CD4-positive, alpha-beta T cell treated with Interleukin-21 for 1 hour (primary cell): Measurements from ENCODE around the gene ATP8B4.

Experiments
- DNase-seq: peaks from one replicate; pipeline ENCODE4 v3.0.0-alpha.2; 2020

The ATP8B4 gene

DNA sequence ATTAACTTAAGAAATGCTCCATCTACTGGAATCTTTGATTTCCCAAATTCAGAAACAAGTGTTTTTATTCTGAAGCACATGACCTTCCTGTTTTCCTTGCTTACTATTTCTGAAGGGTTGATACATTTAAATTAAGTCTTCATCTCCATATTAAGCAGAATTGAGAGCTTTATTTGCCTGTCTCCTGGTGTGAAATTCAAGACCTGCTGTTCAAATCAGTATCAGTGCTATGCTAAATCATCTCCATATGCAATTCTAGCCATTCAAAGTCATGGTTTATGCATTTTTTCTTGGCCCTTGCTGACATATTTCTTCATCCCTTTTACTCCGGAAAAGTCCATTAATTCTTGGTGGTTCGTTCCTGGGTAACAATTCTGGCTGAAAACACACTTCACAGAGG, 195.4 kb downstream of the ATP8B4 start:
- DNase-seq, result no peak

DNA sequence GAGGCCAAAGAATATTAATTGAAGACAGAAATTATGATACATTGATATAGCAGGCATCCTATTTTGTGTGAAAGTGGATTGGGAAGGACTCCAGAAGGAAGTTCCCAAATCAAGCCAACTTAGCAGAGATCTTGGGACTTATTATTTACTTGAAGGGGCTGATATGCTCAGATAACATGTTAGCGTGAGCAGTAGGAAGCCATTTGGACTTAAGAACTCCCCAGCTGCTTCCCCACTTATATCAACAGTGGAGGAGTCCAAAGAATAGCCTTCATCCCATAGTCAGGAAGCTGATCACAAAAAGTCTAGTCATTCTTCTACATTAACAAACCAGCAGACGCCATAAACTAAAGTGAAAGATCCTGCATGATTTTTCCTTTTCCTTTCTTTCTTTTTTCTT, 200.0 kb downstream of the ATP8B4 start:
- DNase-seq, result no peak

DNA sequence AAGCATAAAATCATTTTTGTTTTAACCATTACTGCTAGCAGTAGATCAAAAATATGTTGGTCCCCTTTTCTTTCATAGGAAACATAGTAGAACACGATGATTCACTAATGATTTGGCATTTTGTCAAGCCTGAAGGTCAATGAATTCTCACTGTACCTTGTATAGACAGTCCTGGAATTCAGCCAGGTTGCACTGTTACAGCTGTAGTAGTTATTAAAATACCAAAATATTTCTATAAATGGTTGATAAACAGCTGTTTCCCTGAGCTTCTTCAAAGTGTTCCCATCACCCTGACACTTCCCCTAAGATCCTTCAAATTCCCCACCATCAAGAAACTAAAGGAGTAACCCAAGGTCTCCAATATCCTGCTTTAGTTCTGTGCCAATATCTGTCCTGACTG, 200.9 kb downstream of the ATP8B4 start:
- DNase-seq, result no peak

DNA sequence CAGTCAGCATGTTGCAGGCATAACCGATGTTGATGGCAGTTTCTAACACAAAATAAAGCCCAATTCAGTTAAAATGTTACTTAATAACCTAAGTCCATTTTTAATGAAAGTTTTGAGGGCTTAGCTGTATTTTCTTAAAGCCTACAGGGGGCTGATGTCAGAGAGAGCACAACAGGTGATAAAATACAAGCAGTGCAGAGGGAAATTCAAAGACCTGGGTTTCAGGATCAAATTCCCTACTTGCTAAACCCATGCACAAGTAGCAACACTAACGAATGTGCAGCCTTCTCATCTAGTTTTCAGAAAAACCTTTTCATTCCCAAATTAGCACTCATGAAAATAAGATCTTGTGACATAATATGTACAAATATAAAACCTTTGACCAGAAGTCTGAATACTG, 202.0 kb downstream of the ATP8B4 start:
- DNase-seq, result no peak

DNA sequence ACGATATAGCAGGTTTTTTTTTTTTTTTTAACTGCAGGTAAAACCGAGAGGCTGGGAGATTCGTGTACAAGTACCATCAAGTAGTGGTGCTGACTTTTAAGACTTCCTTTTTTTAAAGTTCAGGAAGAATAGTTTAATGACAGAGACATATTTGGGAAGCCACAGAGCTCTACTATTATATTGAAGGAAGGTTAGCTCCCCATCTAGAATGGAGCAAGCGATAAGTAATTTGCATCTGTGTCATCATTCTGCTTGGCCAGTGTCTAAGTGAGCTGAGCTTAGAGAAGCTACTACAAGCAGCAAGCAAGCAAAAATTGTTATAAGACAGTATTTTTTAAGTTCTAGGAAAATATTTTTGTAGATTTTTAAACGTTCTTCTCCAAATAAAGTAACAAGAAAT, 203.2 kb downstream of the ATP8B4 start:
- no peak for DNase-seq

DNA sequence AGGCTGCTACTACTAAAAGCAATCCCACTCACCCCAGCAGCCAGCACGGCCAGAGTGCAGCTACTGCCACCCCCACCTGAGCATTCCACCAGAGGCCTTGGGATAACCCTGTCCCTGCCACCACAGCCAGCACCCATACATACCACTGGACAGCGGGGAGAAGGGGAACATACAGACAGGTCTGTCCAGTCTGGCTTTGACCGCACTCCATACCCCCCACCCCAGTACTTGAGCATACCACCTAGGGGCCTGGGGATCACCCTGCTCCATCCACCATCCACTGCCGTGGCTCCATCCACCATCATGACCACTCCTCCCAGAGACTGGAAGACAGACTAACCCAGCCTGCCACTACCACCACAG, 210.1 kb downstream of the ATP8B4 start:
- no peak for DNase-seq

DNA sequence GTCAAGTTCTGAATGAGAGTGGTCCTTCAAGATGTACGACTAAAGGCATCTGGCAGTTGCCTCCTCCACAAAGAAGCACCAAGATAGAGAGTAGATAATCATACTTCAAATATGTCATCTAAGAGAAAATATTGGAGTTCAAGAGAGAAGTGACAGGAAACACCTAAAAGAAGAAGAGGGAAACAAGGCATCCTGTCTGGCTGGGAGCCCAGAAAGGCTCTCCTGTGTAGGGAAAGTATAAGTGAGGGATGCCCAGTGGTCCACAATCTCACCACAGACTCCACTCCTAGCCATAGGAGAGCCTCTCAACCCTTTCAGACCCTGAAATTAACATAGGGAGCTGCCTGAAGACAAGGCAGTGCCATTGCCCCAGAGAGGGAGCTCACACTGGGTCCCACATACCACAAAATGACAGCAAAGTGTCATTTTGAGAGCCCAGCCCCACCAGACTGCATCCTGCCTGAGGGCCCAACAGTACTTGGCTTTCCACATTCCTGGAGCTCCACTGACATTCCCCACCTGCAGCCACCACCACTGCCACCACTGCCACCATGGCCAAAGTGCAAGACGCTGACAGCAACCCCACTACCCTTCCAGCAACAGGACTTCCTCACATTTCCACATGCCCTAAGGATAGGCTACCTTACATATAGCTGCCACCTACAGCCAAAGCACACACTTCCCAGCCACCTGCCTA, 210.6 kb downstream of the ATP8B4 start:
- DNase-seq, result no peak

DNA sequence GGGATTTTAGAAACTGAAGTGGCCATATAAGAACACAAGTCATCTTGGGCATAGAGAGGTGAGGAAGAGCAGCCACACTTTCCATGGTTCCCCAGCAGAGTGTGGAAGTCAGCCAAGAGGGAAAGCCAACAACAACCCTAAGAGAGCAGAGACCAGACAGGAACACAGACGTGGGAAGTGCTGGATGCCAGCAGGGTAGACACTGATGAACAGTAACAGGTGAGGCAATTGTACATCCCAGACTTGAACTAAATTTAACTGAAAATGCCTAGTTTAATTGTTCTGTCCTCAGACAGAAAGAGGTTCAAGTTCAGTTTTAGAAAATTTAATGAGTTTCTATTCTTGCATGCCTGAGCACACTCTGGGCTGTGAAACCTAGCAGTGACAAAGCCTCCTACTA, 212.1 kb downstream of the ATP8B4 start:
- no peak for DNase-seq

DNA sequence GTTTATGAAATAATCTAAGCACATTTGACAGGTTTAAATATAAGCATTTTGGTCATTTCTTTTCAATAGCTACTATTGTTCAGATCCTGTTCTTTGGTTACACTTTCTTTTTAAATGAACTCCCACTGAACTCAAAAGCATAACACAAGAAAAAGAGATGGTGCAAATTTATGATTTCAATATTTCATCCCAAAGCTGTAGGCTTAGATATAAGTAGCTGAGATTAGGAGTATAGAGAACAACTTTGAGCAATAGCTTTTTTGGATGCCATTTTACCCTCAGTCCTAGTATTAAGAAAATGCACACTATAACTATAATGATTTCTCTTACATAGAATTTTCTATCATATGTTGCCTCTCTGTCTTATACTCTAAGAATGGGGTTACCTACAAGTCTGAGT, 213.8 kb downstream of the ATP8B4 start:
- no peak for DNase-seq

DNA sequence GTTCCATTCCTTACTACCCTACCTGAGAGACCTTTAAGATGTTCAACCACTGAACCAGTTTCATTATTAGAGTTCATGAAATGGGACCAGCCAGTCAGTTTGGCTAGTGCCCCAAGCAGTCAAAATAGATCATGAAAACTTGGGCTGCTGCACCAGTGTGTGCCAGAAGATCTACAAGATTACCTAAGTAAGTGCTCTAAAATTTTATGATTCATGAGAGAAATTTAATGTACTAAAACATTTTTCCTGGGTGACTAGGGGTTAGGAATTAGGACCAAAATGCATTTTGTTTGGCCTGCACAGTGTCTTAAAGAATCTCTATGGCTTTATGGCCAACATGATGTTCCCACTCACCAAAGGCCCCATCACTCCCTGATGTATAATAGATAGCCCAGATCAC, 214.7 kb downstream of the ATP8B4 start:
- DNase-seq, result no peak

DNA sequence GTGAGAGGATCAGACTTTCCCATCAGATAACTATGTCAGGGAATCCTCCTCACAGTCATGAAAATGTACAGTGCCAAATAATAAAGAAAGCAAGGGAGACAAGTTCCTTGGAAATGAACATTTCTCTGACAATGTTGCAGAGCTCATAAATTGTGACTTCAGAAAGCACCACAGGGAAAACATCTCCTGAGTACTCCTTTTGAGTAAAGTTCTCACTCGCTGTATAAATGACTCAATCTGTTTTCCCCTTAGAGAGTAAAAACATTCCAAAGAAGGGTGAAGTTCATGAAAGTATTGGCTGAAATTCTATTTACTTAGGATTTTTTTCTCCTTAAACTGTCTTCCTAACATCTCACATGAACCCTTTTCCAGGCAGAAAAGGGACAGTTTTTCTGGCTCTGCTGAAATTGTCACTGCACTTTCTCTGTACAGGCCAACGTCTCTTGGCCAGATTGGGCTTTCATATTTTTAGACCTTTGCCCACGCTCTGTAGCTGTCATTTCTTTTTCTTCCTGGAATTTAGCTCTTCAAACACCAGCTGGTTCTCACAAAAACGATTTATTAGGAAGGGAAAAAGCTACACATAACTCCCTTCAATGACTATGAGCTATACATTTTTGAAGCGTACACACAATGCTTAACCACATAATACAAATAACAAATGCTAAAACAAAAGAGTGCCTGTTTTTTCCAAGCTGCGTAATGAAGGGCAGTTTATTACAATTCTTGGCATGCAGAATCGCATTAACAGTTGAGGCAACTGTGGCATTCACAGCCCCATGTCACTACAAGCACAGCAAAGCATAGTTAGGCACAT, 216.1 kb downstream of the ATP8B4 start:
- no peak for DNase-seq

DNA sequence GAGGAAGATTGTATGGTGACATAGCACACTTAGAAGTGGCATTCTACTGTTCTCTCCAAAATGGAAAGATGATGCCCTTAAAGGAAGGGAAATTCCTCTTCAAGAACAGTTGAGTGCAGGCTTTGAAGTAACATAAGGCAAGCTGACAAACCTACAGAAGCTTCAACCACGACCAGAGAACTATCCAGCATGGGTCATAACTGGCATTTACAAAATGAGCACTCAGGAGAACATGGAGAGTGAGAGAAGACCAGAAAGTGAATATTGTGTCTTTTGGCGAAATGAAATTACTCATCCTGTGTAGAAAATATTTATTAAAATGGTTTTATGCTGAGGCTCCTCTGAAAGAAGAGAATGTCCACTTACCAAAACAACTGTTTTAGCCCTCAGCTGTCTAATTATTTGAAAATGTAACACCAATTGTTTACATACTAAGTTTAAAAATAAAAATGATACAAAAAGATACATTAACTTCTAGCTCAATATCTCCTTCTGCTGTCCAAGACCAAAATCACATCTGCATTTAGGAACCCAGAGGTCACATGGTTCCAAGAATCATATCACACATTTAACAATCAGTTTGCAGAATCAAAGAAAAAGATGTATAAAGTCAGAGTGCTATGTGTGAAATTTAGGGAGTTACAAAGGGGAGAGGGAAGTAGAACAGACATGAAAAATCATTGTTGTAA, 216.9 kb downstream of the ATP8B4 start:
- no peak for DNase-seq

DNA sequence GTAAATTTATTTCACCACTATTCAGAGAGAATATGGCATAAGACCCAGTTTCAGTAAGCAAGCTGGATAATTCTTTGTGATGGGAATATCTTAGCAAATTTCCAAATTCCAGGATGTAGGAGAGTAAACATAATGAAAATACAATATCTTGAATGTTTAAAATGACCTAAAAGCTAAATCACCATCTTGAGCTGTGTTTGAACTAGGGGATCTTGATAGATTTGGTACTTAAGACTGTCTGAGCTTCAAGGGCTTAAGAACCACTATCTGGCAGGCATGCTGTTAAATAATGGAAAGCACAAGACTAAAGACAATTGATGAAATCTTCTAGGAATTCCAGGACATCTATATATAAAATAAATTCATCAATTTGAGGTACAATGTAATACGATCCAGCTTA, 217.7 kb downstream of the ATP8B4 start:
- no peak for DNase-seq

DNA sequence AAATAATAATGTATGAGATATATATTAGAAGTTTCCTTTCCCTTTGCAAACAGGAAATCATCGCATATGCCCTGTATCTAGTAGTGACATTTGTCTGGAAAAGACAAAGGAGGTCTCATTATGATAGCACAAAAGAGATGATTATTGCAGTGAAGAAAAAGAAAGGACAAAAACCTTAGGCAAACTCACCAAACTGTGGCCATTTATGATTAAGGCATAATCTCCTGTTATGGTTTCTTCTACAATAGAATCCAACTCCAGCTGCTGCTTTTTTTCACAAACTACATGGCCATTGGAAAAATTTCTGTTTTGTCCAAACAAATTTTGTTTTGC, 218.2 kb downstream of the ATP8B4 start:
- DNase-seq, result no peak

DNA sequence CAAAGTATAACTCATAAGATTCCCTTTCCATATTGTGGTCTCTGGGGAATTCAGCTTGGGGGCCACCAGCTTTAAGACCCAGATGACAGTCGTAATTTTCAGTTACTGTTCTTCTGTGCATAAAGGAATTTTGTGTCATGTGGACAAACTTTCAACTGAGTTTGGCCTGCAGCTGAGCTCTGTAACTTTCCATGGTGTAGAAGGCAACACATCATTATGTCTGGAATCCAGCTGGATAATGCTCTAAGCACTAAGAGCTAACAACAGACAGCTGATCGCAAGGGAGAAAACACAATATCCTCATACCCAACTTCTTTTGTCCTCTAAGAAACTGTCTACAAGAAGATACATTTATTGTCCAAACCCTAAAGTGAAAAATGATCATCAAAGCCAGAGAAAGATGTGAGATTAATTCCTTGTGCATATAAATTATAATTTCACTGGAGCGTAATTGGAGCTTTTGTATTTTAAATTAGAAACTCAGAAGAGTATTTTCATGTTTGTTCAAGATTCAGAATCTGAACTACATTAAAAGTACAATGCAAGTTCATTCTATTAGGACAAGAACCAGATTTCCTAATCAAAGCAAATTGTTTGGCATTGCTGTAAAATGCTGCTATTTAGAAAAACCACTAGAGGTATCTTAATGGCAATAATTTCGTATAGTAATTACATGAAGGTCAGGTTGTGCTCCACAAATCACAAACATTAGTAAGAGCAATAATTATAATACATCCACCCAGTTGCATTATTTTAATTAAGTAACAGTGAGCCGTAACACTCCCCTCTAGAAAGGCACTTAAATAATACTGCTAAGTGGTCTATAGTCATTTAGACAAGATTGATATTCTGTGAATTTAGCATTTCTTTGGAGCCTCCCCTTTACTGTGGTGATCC, 218.8 kb downstream of the ATP8B4 start:
- no peak for DNase-seq

DNA sequence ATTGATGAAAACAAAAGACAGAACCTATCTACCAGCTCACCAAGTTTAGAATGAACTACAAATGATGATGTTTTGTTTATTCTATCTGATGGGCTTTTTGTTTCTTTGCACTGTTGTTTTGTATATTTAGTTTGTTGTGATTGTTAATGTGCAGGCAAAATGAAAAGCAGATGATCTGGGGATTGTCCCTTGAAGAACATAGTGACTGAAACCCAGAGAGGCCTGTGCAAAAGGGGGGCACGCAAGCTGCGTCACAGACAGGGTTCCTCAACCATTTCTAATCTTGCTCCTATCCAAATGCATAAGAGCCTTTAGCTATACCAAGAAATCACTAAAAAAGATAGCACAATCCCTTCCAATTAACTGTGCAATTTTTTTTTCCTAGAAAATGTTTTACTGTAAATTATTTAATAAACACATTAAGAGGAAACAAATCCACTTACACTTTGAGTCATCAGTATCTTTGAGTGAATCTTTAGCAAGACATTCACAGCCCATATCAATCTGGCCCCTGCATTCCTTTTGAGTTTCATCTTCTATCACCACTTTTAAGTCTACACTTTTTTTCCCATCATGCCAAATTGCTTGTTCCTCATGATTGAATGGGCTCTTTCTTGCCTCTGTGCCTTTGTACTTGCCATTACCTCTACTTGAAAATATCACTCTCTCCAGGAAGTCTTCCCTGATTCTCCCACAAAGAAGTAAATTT, 220.3 kb downstream of the ATP8B4 start:
- no peak for DNase-seq

DNA sequence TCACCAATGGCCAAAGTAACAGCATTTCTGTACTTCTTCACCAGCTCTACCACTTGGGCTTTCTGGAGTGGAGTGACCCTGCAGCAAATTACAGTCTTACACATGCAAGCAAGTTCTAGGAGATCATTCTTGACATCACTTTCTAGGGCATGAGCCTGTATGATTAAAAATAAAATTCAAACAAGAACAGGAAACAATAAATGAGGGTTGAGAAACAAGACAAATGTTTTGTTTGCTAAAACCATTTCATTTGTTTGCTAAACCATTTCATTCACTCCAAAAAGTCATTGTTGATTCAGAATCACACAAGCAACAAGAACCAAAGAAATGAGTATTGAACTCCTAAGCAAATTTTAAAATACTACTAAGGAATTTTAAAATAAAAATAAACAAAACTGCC, 220.9 kb downstream of the ATP8B4 start:
- DNase-seq, result no peak

DNA sequence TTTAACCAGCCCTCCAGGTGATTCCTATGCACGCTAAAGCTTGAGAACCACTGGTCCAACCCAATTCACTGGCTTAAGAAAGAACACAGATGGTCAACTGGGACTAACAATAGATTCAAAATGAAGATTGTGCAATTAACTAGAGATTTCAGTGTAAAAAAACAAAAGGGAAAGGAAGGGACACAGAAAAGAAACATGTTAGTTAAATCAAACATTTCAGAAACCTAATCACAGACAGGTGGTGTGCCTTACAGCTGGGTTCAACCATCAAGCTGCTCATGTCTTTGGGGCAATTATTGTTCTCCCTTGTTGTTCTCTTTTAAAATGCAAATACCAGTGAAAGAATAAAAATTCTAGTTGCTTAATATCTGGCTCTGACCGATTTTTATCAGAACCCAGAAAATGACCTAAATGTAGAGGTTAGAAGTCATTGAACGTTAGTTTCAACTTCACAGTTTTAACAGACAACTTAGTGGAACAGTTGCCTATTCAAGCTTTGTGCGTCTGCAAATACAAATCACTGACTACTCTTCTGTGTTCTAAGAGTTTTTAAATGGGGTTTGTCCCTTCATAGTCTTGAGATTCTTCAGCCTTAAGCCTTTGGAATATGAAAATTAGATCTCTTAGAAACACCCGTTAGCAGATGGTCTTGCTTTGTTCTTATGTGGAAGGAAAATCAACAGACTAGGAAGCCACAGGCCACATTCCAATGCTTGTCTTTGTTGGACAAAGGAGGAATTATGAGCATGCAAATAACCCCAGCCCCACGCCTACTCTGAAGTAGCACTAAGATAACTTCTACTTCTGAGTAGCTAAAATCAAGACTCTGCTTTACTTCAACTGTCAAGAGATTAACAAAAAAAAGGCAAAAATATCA, 223.4 kb downstream of the ATP8B4 start:
- DNase-seq, result no peak

DNA sequence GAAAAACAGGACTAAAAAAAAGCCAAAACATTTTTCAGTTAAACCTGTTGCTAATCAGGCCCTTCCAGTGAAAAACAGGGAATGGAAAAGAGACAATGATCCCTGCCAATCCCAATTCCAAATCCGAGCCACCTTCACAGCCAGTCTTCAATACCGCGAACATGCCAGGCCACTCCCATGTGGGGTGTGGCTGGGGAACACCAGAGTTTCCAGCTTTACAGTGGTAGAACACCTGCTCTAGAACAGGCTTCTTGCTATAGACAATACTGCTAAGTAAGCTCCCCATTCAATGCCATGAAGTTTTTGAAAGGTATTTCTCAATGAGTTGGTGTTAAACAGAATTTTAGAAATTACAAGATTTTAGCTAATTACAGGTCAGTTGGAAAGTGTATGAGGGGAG, 228.3 kb downstream of the ATP8B4 start:
- no peak for DNase-seq

DNA sequence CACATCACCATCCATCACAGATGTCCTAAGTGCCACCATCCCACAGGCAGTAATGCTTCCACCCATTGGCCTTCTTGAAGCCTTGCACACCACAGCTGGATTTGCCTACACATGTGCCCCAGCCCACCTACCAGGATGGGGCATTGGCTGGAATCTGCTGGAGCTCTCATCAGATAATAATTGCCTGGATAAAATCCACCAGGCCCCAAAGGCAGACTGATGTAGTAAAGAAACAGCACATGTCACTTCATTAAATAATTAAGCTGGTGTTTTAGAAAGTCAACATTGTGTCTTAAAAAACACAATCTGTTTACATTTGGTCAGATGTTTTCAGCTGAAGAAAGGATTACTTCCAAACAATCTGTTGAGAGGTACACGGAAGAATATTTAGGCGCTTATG, 229.5 kb downstream of the ATP8B4 start:
- no peak for DNase-seq

DNA sequence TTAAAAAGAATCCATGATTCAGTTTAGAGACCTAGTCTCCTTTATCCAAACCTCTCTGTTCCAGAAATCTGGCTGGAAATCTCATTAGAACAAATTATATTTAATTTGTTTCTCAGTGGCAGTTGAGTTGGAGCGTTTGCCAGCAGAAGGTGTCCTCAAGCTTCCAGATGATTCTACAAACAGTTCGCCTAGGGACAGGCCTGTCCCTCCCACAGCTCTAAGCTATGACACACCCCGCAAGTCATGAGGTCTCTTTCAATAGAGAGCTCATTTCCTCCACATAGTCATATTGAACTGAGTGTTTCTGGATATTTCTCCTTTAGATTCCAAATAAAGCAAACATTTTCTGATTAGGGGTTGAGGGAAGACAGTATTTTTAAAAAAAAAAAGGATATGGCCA, 230.3 kb downstream of the ATP8B4 start:
- no peak for DNase-seq

DNA sequence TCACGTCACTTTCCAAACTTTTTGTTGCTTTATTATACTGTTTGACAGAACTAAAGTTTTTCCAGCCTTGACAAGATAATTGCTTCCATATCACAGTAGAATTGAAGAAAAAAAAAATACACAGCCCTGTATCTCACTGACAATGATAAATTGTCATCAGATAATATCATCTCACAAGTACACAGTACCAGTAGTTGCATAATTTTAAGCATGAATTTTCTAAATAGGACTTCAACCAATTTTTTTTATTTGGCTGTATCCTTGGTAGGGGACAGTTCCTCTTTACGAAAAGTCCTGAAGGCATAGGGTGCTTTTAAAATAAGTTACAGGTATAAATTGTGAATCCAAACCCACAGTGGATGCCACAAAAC, 230.7 kb downstream of the ATP8B4 start:
- no peak for DNase-seq
